NCI-H1417 treated with DMSO at 0.1 percent for 48 hours (cell line): ENCODE measurements around the gene GNB3.

Source experiments
- DNase-seq: peaks from one replicate; lab custom pipeline; 2025; lab: John Stamatoyannopoulos, UW

The GNB3 gene

GRCh38 chr12:6840761-6841515 is at the start of gene GNB3:
Gene GNB3 (plus strand): TSS chr12:6840925. CDS start chr12:6841288, 363 bp downstream.
- no peak for DNase-seq

- no peak for DNase-seq
Measured at GRCh38 chr12:6791931-6792520, 48.7 kb upstream of the GNB3 start.

- DNase-seq: no peak
Measured at GRCh38 chr12:6792522-6793201, 48.1 kb upstream of the GNB3 start.

GRCh38 chr12:6795088-6795487 is 45.6 kb upstream of the GNB3 start:
- DNase-seq: no peak

GRCh38 chr12:6796576-6796975 is 44.1 kb upstream of the GNB3 start:
- no peak for DNase-seq

GRCh38 chr12:6799147-6799546 is 41.6 kb upstream of the GNB3 start:
- no peak for DNase-seq

GRCh38 chr12:6807170-6807569 is 33.6 kb upstream of the GNB3 start:
- no peak for DNase-seq

GRCh38 chr12:6809056-6809455 is 31.7 kb upstream of the GNB3 start:
- no peak for DNase-seq

- no peak for DNase-seq
Measured at GRCh38 chr12:6810758-6811157, 30.0 kb upstream of the GNB3 start.

GRCh38 chr12:6813363-6813762 is 27.4 kb upstream of the GNB3 start:
- DNase-seq: no peak

- no peak for DNase-seq
Measured at GRCh38 chr12:6816598-6816997, 24.1 kb upstream of the GNB3 start.

- DNase-seq: no peak
Measured at GRCh38 chr12:6817098-6817497, 23.6 kb upstream of the GNB3 start.

- no peak for DNase-seq
Measured at GRCh38 chr12:6817662-6818157, 23.0 kb upstream of the GNB3 start.

GRCh38 chr12:6818222-6818621 is 22.5 kb upstream of the GNB3 start:
- no peak for DNase-seq

- DNase-seq: no peak
Measured at GRCh38 chr12:6818645-6819044, 22.1 kb upstream of the GNB3 start.

GRCh38 chr12:6819106-6820030 is 21.4 kb upstream of the GNB3 start:
- DNase-seq: no peak

GRCh38 chr12:6820166-6820565 is 20.6 kb upstream of the GNB3 start:
- DNase-seq: no peak

- no peak for DNase-seq
Measured at GRCh38 chr12:6821591-6822425, 18.9 kb upstream of the GNB3 start, which contains the start of gene GPR162. Gene GPR162 (plus strand): TSS chr12:6821821. CDS start chr12:6823899, 2,078 bp downstream.

- no peak for DNase-seq
Measured at GRCh38 chr12:6822426-6823135, 18.1 kb upstream of the GNB3 start.
